GM21447 (cell line): ENCODE results near the gene FMOD.
A peak's percentile ranks its signal among the peaks of the same experiment; 100 is the strongest.

Experiments used
- ATAC-seq: cut with Tn5 transposase; IDR thresholded peaks from one replicate; pipeline ENCODE4 v1.9.1; 2021; ENCODE audit not compliant: unreplicated experiment

FMOD gene

DNA sequence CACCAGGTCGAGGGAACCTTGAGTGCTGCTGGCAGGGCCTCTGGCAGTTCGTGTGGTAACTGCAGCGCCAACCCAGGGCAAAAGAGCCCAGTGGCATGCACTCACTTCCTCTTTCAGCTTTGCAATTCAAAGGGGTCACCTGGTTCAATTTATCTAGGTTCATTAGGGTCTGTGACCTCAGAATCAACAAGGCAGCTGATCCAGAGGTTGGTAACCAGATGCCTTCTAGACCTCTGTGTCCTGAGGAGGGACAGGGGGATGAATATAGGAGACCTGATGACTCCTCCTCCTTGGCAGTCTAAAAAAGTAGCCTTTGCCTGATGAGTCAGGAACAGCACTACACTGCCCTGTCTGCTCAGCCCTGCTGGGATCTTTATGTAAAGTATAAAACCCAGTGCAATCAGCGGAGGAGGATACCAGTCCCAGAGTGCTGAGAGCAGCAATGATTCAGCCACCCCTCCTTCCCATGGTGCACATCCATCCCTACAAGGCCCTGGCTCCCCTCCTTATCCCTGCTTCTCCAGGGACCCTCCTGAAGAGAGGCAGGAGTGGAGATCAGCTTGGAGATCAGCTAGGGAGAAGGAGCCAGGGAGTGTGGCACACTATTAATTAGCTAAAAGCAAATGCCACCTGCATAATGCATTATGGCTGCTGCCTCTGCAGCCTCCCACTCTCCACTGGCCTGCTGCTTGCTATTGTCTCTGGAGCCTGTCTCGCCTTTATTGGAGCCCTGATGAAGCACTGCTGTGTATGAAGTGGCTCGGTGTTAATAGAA lies 11.2 kb upstream of the FMOD start:
- ATAC-seq, result no peak

DNA sequence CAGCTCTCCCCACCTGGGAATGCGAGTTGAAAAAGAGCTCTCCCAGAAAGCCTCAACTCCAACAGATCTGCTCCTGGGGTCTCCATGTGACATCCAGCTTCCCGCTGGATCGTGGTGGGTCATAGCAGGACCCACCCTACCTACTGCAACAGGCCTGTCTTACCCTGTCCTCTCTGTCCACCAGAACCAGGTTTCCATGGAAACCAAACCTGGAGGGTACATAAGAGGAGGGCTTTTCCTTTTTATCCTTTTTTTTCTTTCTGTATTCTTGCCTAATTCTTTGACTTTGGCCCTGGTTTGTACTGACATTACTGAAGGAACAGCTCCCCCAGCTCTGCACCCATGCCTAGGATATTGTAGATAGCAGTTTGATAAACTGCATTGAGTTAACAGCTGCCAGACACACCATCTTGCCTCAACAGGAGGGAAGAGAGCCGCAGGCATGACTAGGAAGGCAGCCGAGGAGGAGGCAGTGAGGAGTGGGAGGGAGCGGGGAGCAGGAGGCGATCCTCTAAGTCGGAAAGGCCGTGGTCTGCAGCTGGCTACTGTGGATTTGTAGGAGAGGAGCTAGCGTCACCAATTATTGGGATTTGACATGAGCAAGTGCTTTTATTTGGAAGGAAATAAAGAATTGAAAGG lies 9.7 kb upstream of the FMOD start:
- no peak for ATAC-seq

DNA sequence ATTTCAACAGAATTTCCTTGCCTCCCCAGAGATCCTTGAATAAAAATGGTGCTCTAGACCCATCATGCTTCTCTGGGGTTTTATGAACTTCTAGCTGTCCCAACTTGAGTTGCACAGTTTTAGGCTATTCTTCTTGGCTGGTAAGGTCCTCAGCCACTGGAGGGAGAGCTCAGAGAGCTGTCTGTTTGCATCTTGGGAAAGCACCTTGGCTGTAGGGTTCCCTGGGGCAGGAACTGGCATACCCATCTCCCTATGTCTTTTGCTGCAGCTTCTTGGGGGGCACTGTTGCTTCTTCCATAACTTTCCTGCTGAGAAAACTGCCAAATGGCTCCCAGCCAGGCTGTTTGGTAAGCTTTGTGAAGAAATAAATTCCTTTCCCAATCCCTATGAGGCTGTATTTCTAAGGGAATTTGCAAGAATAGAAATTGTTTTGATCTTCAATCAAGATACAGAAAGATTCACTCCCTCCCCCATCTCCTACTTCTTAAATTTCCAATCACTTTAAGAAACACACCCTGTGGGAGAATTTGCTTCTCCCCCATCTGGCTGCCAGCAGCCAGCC lies 8.2 kb upstream of the FMOD start:
- no peak for ATAC-seq

DNA sequence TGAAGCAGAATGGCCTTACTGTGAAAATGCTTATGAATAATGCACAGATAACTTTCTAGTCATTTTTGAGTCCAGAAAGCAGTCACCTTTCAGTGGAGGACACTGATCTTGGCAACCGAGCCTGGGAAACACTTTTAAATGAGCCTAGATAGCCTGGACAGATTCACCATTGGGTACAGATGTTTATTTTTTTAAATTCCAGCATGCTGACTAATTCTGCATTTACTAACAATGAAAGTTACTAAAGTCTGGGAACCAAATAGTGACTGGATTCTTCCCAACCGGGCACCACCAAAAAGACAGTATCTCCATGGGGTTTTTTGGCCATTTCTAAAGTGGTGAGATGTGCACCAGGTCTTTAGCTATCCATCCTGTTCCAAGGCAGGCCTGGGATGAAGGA lies 3.3 kb upstream of the FMOD start:
- ATAC-seq, result no peak

DNA sequence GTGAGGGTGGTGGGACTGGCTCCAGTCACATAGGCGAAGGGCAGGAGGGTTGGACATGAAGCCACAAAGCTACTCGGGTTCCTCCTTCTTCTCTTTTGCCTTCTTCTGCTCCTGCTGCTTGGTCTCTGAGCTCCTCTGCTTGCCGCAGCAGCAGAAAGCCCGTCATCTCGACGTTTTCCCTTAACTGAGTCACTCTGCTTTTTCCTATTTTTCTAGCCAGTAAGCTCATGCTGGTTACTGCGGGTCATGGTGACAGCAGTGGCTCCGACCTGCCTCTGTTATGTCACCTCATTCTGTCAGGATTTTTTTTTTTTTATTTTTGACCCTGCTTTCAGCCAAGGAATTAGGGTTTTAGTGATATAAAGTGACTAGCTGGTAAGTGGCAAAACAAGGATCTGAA lies 2.6 kb upstream of the FMOD start:
- ATAC-seq, result no peak

GRCh38 chr1:203349773-203350524 lies 973 bp downstream of the FMOD start:
- ATAC-seq, result no peak

DNA sequence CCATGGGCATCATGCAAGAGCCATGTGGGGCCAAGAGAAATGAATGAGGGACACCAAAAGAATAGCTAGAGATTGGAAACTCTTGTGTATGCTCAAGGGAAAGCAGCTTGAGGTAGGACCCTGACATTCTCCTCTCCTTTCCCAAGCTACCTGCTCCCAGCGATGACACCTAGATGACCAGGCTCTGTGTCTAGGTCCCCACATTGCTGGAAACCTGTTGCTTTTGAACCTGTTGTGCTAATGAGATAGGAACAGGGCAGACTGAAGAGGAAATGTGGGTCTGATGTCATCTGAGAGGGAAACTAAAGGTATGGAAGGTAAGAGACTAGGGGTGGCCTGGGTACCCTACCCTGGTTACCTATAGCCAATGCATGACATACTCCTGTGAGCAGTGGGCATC lies 1.8 kb downstream of the FMOD start:
- ATAC-seq, result no peak

DNA sequence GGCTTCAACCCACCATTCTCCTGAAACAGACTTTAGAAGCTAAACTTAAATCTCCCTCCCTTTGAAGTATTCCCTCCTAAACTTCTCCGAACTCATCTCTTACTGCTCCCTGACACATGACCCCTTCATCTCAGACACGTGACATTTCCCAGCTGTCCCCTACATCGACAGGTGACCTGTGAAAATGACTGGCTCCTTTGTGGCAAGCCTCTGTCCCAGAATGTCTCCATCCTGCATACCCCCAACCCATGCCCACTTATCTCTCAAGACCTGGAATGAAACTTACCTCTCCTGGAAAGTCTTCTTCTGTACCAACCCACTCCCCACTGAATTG lies 4.2 kb downstream of the FMOD start:
- no peak for ATAC-seq

- no peak for ATAC-seq
Observed at GRCh38 chr1:203346060-203346768, 4.7 kb downstream of the FMOD start.

DNA sequence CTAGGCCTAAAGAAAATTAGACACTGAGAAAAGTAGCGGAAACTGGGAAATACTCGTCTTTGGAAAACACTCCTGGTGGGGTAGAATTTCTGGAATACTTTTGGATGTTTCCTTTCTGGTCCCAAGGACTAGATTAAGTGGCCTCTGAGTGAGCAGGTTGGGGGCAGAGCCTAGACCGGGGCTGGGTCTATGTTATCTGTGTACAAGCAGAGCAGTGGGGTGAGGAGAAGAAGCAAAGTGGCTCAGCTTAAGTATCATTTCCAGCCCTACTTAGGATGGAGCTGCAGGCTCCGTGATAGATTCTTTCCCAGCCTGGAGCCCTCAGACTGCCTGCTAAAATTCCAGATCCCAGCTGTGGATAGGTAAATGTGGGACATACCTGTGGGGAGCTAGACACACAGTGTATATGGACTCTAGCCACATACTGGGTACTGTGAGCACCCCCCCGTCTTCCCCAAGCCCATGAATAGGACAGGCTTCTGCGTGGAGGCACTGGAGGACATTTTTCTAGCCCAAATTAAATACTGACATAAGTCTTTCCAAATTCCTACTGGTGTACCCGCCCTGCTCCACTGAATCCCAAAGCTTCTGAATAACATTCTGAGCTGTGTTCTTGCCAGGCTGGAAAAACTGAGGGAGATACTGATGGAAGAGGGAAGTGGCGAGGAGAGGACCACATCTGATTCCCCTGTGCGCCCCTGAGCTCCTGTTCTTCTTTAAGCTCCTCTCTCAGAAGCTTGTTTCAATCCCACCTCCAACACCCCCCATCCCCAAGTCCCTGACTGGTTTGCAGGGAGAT lies 6.8 kb downstream of the FMOD start:
- ATAC-seq, result no peak

GRCh38 chr1:203342192-203342940 lies 8.6 kb downstream of the FMOD start:
- ATAC-seq, result no peak

- no peak for ATAC-seq
Observed at GRCh38 chr1:203340112-203340790, 10.7 kb downstream of the FMOD start.

- ATAC-seq, result no peak
Observed at GRCh38 chr1:203338335-203339036, 12.4 kb downstream of the FMOD start.

GRCh38 chr1:203336097-203336496 lies 14.8 kb downstream of the FMOD start:
- ATAC-seq, result no peak

DNA sequence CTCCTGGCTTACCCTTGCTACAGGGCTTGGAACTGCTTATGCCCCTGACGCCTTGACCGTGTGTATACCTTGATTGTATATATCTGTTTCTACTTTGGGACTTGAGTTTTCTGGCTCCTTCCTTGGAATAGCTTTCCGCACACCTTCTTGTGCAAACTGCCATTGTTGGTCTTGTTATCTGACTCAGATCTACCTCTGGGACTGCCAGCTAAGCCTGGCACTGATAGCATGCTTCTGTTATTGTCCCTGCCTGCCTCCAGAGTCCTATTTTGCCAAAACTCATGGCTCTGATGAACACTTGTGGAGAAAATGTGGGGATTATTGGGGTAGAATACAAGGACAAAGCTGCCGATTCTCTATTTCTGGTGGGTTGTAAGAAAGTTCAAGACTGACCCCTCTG lies 15.4 kb downstream of the FMOD start:
- ATAC-seq, result no peak

DNA sequence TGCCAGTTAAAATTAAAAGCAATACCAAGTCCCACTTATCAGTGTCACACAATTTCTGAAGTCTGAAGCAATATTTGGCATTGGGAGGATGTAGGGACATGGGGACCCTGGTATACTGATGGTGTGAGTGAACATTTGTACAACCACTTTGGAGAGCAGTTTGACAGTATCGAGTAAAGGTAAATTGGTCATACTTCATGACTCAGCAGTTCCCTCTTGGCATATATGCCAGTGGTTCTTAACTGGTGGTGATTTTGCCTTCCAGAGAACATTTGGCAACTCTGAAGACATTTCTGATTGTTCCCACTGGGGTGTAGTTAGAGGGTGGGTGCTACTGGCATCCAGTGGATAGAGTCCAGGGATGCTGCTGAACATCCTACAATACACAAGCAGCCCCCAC lies 19.7 kb downstream of the FMOD start:
- no peak for ATAC-seq

DNA sequence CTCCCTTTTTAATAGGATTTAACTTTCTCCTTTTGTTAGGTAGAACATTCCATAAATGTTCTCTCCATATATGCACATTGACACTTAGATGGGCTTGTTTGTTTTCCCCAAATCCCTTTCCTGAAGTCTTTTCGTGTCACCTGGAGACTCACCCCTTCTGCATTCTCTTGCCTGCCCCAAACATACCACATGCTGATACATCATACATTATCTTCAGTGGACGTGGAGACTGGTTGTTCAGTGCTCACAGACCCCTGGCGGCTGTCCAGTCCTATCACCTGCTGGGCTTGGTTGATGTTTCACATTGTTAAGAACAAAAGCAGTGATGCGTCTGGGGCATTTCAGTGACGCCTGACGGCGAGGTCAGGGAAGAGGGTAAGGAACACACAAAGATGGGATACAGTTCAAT lies 22.2 kb downstream of the FMOD start:
- ATAC-seq, result no peak

DNA sequence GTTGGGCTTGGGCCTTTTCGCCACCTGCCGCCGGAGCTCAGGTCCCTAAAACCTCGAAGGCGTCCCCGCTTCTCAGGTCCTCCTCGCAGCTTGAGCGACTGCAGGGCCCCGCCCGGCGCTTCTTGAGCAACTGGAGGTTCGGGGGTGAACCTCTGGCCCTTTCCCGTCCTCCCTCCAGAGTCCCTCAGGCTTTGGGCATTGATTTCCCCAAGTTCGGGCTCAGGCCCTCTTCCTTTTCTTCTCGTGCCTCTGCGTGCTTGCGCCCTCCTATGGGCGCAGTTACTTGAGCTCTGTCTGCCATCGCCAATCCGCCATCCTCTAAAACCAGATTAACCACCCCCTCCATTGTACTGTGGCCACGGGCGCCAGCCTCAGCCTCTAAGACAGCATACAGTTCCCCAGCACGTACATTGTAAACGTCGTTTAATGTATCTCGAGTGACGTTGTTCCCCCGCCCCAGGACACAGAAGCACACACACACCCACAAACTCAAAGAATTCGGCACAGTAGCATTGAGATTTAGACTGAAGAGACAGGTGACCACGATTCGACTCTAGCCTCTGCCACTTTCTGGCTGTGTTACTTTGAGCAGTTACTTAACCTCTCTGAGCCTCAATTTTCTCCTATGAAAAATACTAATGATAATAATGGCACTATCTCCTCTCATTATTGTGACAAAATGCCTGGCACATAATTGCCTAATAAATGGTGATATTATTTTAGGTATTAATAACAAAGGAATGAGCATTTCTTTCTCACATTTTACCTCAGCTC lies 23.1 kb downstream of the FMOD start:
- peak; percentile 29 for ATAC-seq
